ENCODE results near the gene SLC24A4.

The SLC24A4 gene

GRCh38 chr14:92316937-92317336 is 6.0 kb upstream of the SLC24A4 start:
- no peak for DNase-seq (ENCODE audit: low spot score)

- DNase-seq (ENCODE audit: low spot score): no peak
These were observed 5.5 kb upstream of the SLC24A4 start for GRCh38 chr14:92317511-92317910.

GRCh38 chr14:92321701-92322100 is 1.3 kb upstream of the SLC24A4 start:
- DNase-seq (ENCODE audit: low spot score): no peak

- DNase-seq (ENCODE audit: low spot score): no peak
These were observed 449 bp upstream of the SLC24A4 start for GRCh38 chr14:92322516-92322915.

- no peak for DNase-seq (ENCODE audit: low spot score)
These were observed 1.2 kb downstream of the SLC24A4 start for GRCh38 chr14:92323916-92324818.

- DNase-seq (ENCODE audit: low spot score): no peak
These were observed 2.9 kb downstream of the SLC24A4 start for GRCh38 chr14:92325835-92326234.

GRCh38 chr14:92328664-92329255 is 5.8 kb downstream of the SLC24A4 start:
- no peak for DNase-seq (ENCODE audit: low spot score)

- no peak for DNase-seq (ENCODE audit: low spot score)
These were observed 11.1 kb downstream of the SLC24A4 start for GRCh38 chr14:92334050-92334449.

GRCh38 chr14:92336363-92336762 is 13.4 kb downstream of the SLC24A4 start:
- no peak for DNase-seq (ENCODE audit: low spot score)

GRCh38 chr14:92339426-92339825 is 16.5 kb downstream of the SLC24A4 start:
- DNase-seq (ENCODE audit: low spot score): no peak

- DNase-seq (ENCODE audit: low spot score): no peak
These were observed 17.1 kb downstream of the SLC24A4 start for GRCh38 chr14:92340071-92340470.

GRCh38 chr14:92340931-92341330 is 18.0 kb downstream of the SLC24A4 start:
- DNase-seq (ENCODE audit: low spot score): no peak

- DNase-seq (ENCODE audit: low spot score): no peak
These were observed 18.8 kb downstream of the SLC24A4 start for GRCh38 chr14:92341791-92342190.

- no peak for DNase-seq (ENCODE audit: low spot score)
These were observed 25.2 kb downstream of the SLC24A4 start for GRCh38 chr14:92348154-92348553.

- DNase-seq (ENCODE audit: low spot score): no peak
These were observed 28.8 kb downstream of the SLC24A4 start for GRCh38 chr14:92351750-92352149.

GRCh38 chr14:92352158-92352985 is 29.4 kb downstream of the SLC24A4 start:
- no peak for DNase-seq (ENCODE audit: low spot score)

GRCh38 chr14:92353447-92353846 is 30.5 kb downstream of the SLC24A4 start:
- DNase-seq (ENCODE audit: low spot score): no peak

GRCh38 chr14:92356677-92357076 is 33.7 kb downstream of the SLC24A4 start:
- no peak for DNase-seq (ENCODE audit: low spot score)

- no peak for DNase-seq (ENCODE audit: low spot score)
These were observed 37.8 kb downstream of the SLC24A4 start for GRCh38 chr14:92360651-92361370.

GRCh38 chr14:92362781-92363235 is 39.8 kb downstream of the SLC24A4 start:
- DNase-seq (ENCODE audit: low spot score): peak; percentile 15

- DNase-seq (ENCODE audit: low spot score): no peak
These were observed 43.3 kb downstream of the SLC24A4 start for GRCh38 chr14:92366237-92366636.

- DNase-seq (ENCODE audit: low spot score): no peak
These were observed 45.0 kb downstream of the SLC24A4 start for GRCh38 chr14:92368001-92368400.
